WTC11 (cell line): Measurements from ENCODE around the gene AP1S2.

Experiments
- ATF2 ChIP-seq: sonication (generic); formaldehyde crosslinking; IDR thresholded peaks from 2 replicates; pipeline ENCODE4 v1.8.1; 2022; ENCODE audit warnings: low read depth, missing genetic modification reagents, borderline replicate concordance
- CTCF ChIP-seq: fragments of 200-600 bp; IDR thresholded peaks from 2 replicates; pipeline ENCODE4 v1.8.0; 2022; ENCODE audit warnings: antibody characterized with exemption
- EMX1 ChIP-seq: fragments of 250-450 bp; sonication (Bioruptor Pico); IDR thresholded peaks from 2 replicates; pipeline ENCODE4 v1.8.0; 2021; ENCODE audit warnings: mild to moderate bottlenecking
- ETV6 ChIP-seq: sonication (generic); formaldehyde crosslinking; IDR thresholded peaks from 2 replicates; pipeline ENCODE4 v1.8.1; 2022; ENCODE audit warnings: mild to moderate bottlenecking, missing genetic modification reagents
- FOXP1 ChIP-seq: sonication (generic); formaldehyde crosslinking; IDR thresholded peaks from 2 replicates; pipeline ENCODE4 v1.8.0; 2022; ENCODE audit warnings: missing genetic modification reagents, mild to moderate bottlenecking, moderate library complexity, borderline replicate concordance
- HMGXB4 ChIP-seq: sonication (generic); formaldehyde crosslinking; IDR thresholded peaks from 2 replicates; pipeline ENCODE4 v1.8.1; 2023; ENCODE audit warnings: mild to moderate bottlenecking, moderate library complexity, missing genetic modification reagents
- MYBL2 ChIP-seq: sonication (generic); formaldehyde crosslinking; IDR thresholded peaks from 2 replicates; pipeline ENCODE4 v1.8.1; 2023; ENCODE audit warnings: mild to moderate bottlenecking, moderate library complexity, missing genetic modification reagents
- PRRX2 ChIP-seq: fragments of 250-450 bp; sonication (Bioruptor Pico); IDR thresholded peaks from 2 replicates; pipeline ENCODE4 v1.8.0; 2021; ENCODE audit warnings: mild to moderate bottlenecking
- STAT6 ChIP-seq: sonication (generic); formaldehyde crosslinking; conservative IDR thresholded peaks from 2 replicates; pipeline ENCODE4 v1.8.1; 2023; ENCODE audit warnings: mild to moderate bottlenecking, low read depth, missing genetic modification reagents, moderate library complexity
- USF1 ChIP-seq: sonication (generic); formaldehyde crosslinking; IDR thresholded peaks from 2 replicates; pipeline ENCODE4 v1.8.0; 2022; ENCODE audit warnings: mild to moderate bottlenecking, missing genetic modification reagents
- USF2 ChIP-seq: sonication (generic); formaldehyde crosslinking; IDR thresholded peaks from 2 replicates; pipeline ENCODE4 v1.8.1; 2023; ENCODE audit warnings: mild to moderate bottlenecking, missing genetic modification reagents, moderate library complexity
- ZNF232 ChIP-seq: sonication (generic); formaldehyde crosslinking; IDR thresholded peaks from 2 replicates; pipeline ENCODE4 v1.8.0; 2022; ENCODE audit warnings: mild to moderate bottlenecking, missing genetic modification reagents
- ZNF263 ChIP-seq: sonication (generic); formaldehyde crosslinking; IDR thresholded peaks from 2 replicates; pipeline ENCODE4 v1.8.1; 2022; ENCODE audit warnings: low read depth, mild to moderate bottlenecking, moderate library complexity, missing genetic modification reagents
- ZNF532 ChIP-seq: fragments of 250-450 bp; sonication (Bioruptor Pico); IDR thresholded peaks from 2 replicates; pipeline ENCODE4 v1.9.0; 2021; ENCODE audit warnings: mild to moderate bottlenecking, borderline replicate concordance

- TF ChIP-seq ZNF532 (CRISPR knock-in tag) = no peak
- no peak for TF ChIP-seq CTCF
- TF ChIP-seq ZNF263 (CRISPR knock-in tag) = no peak
- no peak for TF ChIP-seq USF1 (CRISPR knock-in tag)
- no peak for TF ChIP-seq STAT6 (CRISPR knock-in tag)
- TF ChIP-seq PRRX2 (CRISPR knock-in tag) = no peak
- no peak for TF ChIP-seq MYBL2 (CRISPR knock-in tag)
- TF ChIP-seq ETV6 (CRISPR knock-in tag) = no peak
- no peak for TF ChIP-seq HMGXB4
- no peak for TF ChIP-seq ZNF232 (CRISPR knock-in tag)
- TF ChIP-seq ATF2 (CRISPR knock-in tag) = no peak
- TF ChIP-seq EMX1 (CRISPR knock-in tag) = no peak
- no peak for TF ChIP-seq FOXP1 (CRISPR knock-in tag)
- TF ChIP-seq USF2 (CRISPR knock-in tag) = no peak
Measured at GRCh38 chrX:15864629-15865028, 10.0 kb upstream of the AP1S2 start.
